Measurements from ENCODE around the gene SEMA3C.
A peak's percentile ranks its signal among the peaks of the same experiment; 100 is the strongest.

The SEMA3C gene

DNA sequence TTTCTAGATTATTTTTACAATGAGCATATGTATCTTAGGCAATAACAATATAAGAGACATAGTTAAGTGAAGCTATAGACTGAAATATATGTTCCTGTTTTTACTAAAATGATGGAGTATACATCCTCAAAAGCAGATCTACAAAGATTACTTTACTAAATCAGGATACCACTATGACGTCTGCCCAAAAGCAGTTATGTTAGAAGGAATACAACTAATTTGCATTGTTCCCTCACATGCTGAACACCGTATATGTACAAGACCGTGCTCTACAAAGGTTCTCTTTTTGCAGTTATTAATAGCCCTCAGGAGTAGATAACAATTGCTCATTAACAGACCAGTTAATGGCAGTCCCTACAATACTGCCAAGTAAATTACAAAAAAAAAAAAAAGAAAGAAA, 143.0 kb downstream of the SEMA3C start:
- DNase-seq (ENCODE audit: low spot score), result no peak

DNA sequence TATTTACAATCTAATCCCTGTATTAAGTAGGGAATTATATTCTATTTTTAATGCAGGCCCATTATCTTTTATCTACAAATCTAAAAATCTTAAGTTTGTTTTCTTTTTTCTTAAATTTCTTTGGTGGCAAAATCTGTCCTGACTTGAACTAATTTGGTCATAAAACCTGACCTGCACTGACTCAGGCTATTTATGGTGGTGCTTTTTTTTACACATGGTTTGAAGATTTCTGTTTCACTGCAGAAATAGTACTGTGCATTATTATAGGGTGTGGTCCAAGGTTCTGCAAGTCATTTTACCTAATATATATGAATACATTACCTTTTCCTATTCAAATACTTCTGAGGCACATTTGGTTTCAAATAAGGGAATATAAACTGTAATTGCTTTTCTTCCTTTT, 143.4 kb downstream of the SEMA3C start:
- DNase-seq (ENCODE audit: low spot score), result no peak

DNA sequence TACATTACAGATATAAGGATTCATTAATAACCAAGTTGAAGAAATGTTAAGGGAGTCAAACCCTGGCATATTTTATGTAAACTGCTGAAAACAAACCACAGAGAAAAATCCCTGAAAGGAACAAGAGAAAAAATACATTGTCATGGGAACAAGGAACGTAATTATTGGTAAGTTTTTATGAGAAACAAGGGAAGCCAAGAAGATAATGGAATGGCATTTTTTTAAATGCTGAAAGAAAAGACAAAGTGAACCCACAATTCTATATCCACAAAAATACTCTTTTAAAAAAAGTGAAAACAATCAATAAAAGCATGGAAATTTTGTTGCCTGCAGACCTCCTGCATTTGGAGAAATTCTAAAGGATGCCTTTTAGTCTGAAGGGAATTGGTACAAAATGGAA, 144.0 kb downstream of the SEMA3C start:
- DNase-seq (ENCODE audit: low spot score), result no peak

DNA sequence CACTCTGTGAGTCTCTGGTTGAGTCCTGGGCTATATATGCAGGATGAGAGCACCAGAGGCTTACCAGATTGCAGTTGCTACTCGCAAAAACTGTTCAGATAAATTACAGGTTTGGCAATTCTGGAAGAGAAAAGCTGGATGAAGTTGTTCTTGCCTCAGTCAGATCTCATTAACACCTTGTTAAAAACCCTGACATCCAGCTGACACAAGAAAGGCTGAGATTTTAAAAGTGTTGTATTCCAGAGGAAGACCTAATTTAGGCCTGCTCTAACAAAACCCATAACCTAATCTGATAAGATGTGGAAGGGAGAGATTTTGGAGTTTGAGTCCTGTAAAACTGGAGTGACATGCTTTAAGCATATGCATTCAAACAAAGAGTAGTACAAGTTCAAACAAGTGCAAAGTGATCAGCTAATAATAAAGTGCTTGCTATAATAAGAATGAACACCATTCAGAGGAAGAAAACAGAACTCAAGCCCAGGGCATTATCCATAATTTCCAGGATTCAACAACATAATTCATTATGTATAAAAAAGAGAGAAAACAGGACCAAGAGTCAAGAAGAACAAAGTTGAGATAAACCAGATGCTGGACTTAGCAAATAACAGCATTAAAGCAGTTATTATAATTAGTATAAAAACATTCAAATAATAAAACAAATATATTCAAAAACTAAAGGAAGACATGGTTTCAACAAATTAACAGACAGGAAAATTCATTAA, 144.9 kb downstream of the SEMA3C start:
- no peak for DNase-seq (ENCODE audit: low spot score)

DNA sequence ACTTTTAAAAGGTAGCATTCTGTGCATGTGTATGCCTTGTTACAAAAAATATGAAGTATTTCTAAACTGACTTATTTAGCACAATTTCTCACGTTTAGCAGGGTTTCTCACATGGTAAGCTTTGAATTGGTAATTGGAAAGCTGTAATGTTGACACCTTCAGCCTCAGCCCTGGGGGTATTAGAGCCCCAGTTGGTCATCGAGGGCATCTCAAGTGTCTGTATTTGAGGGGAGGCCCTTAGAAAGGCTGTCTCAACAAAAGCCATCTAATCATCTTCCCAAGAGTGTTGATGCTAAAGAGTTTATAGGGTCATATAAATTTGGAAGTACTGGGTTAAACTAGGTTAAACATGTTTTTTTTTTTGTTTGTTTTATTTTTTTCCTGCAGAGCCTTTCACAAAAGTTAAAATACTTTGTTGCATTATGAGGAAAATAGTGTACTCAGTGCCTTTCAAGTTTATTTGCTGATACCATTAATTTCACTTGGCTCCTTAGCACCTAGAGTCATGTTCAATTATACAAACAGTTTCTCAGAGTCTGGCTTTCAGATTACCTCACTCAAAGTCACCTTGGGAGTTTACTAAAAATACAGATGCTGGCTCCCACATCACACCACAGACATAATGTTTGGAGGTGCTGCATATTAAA, 146.4 kb downstream of the SEMA3C start:
- no peak for DNase-seq (ENCODE audit: low spot score)

DNA sequence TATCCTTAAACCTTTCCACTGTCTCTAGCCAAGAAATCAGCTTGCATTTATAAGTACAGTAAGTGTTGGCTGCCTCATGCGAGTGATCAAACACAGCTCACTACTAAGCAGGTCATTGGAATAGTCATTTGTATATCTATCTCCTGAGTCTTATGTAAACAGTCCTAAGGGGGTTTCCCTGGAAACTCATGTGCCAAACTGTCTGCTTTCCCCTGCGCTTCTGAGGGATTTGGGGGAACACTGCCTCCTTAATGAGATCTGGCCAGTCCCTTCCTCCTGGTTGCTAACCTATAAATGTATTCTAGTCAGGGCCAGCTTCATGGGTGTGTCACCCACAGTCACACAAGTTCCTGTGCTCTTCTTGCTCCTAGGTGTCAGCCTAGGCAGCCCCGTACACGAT, 147.3 kb downstream of the SEMA3C start:
- DNase-seq (ENCODE audit: low spot score), result no peak

DNA sequence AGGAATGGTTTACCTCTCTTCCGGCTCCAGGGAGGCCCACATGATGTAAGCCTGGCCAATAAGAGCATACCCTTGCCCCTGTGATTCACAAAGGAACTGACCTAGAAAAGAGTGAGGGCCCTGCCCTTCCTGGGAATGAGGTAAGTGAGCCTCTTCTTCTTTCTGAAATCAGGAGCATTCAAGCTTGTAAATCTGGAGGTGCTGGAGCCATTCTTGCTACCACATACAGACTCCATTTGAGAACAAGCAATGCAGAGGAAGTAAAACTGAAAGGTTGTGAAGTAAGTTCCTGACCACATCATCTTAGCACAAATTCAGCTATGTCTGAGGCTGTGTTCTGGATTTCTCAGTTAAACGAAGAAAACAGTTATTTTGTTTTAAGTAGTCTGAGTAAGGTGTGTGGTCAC, 148.2 kb downstream of the SEMA3C start:
- no peak for DNase-seq (ENCODE audit: low spot score)

DNA sequence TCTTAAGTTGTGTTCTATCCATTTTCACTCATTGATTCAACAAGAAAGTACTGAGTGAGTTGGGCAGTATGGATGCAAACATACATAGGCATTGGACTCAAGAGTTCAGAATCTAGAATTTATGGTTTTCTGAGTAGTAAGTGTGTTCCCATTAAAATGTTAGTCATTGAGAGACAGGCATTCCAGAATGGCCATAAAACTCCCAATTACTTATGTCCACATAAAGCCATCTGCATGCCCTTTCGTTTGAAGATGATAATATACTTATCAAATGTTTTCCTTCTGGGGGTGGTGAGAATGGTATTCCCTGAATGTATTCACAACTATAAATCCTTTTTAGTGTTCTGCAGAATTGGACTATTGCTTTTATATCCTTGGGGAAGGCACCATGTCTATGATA, 148.8 kb downstream of the SEMA3C start:
- DNase-seq (ENCODE audit: low spot score), result no peak

DNA sequence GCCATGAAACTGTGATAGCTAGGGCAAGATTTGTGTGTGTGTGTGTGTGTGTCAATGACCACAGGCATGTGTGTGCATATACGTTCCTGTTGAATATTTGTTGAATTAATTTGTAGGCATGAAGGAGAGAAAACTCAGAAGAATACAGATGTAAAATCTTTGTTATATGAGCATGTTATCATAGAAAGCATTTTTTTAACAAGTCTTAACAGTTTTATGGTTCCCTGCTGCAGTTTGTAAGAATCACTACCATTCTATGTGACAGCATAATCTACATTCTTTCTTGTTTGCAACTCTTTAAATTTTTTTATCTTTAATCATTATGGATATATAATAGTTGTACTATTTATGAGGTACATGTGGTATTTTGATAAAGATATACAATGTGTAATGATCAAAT, 150.1 kb downstream of the SEMA3C start:
- no peak for DNase-seq (ENCODE audit: low spot score)

DNA sequence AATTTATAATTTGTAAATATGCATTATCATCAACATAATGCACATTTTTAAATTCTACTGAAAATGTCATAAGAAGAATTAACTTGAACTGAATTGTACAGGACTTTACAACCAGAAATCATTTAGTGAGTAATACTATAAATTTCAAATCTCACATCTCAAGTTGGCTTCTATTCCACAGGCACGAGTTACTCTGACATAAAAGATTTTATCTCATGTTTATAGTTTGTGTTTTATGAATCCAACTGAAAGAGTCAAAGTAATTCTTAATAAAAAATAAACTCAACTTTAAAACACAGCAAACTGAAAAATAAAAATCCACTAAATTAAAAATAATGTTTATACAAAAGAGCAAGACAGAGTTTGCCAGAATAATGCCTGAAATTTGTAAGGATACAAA, 151.2 kb downstream of the SEMA3C start:
- DNase-seq (ENCODE audit: low spot score), result no peak

DNA sequence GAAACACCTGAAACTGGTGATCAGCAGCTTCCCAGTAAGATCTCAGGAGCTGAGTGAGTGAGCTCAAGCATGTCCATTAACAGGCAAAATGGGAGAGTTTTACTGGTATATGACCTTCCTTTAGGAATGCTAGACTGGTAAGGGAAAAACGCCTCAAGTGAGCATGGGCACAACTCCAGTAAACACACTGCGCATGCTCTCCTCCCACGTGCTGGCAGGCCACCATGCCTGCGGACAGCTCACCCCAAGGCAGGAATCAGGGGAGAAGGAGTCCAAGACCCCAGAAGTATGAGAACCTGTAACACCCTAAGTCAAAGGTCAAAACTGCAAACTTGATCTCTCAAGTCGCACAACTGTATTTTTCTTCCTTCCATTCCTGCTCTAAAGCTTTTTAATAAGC, 152.1 kb downstream of the SEMA3C start:
- no peak for DNase-seq (ENCODE audit: low spot score)

DNA sequence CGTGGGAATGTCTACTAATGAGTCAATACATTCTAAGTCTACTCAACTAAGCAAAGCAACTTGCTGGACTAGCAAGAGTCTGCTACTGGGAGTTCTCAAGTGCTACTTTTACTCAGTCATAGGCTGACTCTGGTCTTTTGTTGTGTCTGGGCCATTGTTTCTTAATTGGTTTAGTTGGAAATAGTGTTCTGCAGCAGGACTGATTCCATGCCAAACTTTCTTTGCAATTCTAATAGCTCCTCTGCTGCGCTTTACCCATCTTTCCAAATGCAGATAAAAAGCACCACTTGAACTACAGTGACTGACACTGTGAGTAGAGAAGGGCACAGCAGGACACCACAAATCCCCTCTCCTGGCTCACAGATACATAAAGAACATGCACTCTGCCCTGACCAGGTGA, 154.7 kb downstream of the SEMA3C start:
- no peak for DNase-seq (ENCODE audit: low spot score)

DNA sequence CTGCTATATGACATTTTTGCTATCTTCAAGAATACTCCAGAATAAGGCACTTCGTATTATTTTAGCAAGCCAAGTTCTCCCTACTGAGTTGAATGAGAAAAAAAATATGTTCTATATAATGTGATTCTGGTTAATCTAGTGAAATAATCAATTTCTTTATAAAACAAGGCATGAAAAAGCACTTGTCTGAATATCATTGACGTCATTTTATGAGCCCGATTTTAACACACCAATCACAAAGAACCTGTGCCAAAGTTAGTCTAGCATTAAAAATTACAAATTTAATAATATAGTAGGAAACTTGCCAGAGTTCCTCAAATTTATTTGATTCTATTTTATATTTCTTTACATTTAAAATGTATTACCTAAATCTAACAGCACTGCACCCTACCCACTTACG, 155.1 kb downstream of the SEMA3C start:
- no peak for DNase-seq (ENCODE audit: low spot score)

DNA sequence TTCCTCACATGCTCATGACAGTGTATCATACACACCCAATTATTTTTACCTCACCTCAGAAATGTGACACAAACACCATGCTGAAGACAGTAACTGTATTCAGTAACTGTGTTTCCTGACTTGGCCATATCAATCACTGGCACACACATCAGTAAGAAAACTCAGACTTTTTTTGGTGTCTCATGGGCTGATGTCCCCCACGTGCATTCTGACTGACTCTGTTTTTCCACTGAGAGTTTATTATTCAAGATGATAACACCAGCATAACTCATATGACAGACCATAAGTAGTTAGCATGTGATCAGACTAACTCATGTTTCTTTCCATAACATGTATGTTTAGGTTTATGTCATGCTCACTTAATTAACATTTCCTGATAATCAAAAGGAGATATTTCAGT, 155.6 kb downstream of the SEMA3C start:
- DNase-seq (ENCODE audit: low spot score), result no peak

DNA sequence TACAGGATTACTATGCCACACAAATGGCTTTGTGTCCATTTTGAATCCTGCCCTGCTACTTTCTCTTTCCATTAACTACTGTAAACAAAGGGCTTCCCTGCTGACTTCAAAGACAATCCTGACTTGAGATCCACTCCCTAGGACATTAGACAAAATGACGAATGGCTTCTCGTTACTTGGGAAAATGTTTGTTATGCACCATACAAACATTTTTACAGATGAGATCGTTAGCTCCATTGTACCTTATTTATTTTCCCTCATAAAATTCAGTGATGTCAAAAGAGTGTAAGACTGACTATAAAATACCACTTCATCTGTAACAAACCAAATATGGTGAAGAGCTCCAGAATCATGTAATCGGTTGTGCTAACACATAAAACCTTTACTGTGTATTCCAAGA, 158.6 kb downstream of the SEMA3C start:
- no peak for DNase-seq (ENCODE audit: low spot score)

DNA sequence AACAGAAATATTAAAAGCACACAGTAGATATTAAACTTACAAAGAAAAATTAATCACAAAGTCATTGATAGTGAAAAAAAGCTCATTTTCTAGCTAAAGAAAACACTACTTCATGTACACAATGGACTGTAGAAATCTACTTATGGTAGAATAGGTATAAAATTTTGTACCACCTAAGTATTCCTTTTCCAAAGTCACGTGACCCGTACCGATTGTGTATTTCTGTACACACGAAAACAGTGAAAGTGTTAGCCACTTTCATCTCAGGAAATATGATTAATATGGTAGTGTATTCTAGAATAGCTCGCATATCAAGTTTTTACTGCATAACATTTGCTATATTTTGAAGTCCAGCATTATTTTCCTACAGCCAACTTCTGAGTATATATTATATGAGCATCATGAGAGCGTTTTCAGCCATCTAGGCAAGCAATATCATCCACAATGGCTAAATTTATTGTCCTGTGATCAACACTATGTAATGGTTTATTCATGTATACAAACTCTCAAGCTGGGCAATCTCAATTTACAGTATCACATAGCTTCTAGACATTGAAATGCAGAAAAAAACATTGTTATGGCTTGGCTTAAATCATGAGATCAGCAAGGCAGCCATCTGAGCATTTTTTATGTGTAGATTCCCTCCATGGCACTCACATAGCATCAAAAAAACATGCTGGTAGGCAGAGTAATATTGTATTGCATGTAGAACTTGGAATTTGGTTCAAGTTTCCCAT, 165.7 kb downstream of the SEMA3C start:
- DNase-seq (ENCODE audit: low spot score), result no peak

DNA sequence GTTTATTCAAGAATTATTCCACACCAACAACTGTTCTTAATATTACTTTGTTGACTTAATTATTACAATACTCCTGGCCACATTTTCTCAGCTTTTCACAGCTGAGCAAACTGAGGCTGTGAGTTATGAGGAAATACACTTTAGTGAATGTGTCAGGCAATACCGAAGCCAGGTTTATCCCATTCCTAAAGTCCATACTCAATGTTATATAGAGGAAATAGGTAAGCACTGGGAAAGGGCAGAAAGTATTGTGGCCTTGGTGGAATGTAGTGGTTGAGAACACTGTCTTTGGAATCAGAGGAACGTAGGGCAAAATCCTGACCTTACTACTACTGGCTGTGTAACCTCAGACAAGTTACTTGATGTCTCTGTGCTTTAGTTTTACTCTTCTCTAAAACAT, 169.6 kb downstream of the SEMA3C start:
- DNase-seq (ENCODE audit: low spot score), result no peak

DNA sequence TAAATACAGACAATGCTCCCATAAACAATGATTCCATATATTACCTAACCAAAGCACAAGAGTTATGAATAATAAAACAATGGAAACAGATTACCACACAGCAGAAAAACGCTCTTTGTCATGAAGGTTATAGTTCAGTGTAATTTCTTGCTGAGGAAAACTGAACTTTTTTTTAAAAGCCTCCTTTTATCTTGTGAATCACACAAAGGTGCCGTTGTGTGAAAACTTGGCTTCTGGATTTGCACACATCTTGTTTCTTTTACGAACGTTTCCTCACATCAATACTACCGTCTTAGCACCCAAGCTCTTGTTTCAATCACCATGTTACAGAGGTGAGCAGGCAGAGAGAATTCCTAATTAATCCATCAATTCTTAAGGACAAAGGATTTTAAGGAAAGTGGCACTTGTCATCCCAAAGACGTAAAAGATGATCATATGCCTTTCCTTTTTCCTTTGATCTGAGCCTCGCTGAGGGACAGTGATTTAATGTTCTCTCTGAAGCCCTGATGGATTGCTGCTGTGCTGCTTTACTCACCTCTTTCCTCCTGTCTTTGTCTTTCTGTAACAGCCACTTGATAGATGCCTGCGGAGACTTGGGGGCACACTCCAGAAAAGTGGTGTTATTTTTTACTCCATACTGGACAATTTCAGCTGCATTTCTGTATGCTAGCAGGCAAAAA, 170.3 kb downstream of the SEMA3C start:
- peak; percentile 65 for DNase-seq (ENCODE audit: low spot score)

DNA sequence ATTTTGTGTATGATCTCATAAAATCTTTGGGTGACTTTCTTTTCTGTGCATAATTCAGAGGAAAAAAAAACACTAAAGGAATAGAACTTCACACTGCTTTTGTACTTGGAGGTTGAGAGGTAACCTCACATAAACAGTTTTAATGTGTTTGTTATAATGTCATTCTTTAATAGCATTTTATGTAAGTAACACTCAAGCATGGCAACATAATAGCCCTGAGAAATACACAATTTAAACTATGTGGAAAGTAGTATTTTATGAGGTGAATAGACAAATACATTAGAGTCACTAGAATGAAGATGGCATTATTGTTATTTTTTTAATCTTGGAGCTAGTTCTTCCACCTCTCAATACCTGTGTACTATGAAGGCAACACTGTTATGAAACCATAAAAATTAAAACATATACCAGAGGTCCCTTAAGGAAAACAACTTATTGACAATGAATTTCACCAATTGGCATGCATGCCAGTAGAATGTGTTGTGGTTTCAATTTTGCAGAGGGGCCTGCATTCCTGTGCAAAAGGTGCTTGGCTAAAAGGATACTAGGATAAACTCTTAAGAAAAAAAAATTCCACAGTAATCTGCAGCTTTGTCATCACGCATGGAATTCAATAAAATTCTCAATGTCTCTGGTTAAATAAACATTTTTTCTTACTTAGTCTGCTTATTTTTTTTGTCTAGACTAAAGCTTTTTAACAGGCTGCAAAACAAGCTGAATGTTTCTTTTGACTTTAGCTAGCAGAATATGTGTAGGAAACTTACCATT, 177.9 kb downstream of the SEMA3C start:
- DNase-seq (ENCODE audit: low spot score), result no peak

DNA sequence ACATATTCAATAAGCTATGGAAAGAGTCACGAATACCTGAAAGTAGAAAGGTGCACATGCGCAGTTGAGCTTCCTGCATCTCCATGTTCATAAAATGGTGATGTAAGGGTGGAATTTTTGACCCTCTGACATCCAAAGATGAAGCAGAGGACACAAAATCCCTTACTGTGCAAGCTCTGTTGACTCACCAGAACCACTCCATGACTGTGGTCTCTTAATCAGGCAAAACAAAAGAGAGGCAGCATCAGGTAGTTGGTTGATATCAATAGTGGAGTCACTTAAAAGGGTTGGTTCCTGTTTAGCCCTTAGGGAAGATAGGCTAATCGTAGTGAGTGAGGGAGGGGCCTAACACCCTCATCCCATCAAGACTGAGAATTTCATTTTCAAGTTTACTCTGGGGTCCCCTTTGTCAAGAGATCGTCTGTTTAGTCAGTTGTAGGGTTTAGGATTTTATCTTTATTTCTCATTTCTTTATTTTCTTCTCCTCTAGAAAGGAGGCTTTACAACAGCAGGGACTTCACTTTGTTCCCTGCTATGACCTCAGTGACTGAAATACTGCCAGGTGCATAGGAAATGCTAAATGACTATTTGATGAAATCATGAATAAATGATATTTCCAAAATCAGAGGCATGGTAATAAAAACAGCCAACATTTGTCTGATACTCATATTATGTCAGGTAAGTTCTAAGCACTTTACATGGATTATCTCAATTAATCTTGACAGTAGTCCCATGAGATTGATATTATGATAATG, 182.3 kb downstream of the SEMA3C start:
- no peak for DNase-seq (ENCODE audit: low spot score)

DNA sequence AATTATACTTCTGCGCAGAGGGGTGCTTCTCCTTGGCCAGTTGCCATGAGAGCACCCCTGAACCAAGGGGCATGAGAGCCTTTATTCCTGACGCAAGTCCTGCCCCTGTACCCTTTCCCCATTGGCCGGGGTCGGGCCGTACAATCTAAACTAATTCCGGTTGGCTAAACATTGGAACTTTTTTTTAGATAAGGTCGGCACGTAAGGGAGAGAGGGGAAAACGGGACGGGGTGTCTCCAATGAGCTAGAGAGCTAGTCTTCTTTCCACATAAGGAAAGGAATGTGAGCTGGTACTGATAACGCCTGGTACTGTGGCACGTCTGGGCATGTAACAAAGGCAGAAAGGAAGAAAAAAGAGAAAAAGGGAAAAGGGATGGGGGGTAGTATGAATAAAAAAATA, 183.5 kb downstream of the SEMA3C start:
- DNase-seq (ENCODE audit: low spot score), result no peak
